A549 (cell line): ENCODE measurements around the gene SLC36A3. TPM values are rescaled to one million over a fixed set of nuclear protein-coding genes. Genes with fewer than 3 reads are reported as not detected.

Source experiments
- ATAC-seq, 2 experiments: fragments of 200-7000 bp in 1 of 2; fragments of >200 bp in 1 of 2; cut with Nextera tagmentation in 1 of 2; cut with Tn5 transposase in 1 of 2; 3 replicates each; pipeline versions ENCODE4 v1.8.0 to v1.9.1; 2018 to 2020; ENCODE audit warnings: mild to moderate bottlenecking in 1 of 2, moderate library complexity in 1 of 2
- CTCF ChIA-PET: fragments of 300-600 bp; sonication (Branson Sonifier 250); formaldehyde crosslinking; extraction: SDS; loops from one replicate; lab custom pipeline; 2021; ENCODE audit warnings: antibody characterized with exemption, inconsistent platforms; lab: Yijun Ruan, JAX
- POLR2A ChIA-PET: fragments of 350-600 bp; formaldehyde crosslinking; extraction: SDS; loops from one replicate; lab custom pipeline; 2021; ENCODE audit warnings: antibody characterized with exemption, inconsistent platforms; lab: Yijun Ruan, JAX
- DNase-seq, 2 experiments: peaks; one replicate each; pipeline versions ENCODE4 v3.0.0 to v3.0.0-alpha.2; 2011 to 2016; ENCODE audit warnings: low read depth in 1 of 2, low spot score in 1 of 2
- FAIRE-seq: peaks from 2 replicates; lab custom pipeline; 2011; peaks lifted over from hg19 to GRCh38; lab: Jason Lieb, UNC
- H3K27ac ChIP-seq, 2 experiments: fragments of >200 bp; sonication (Bioruptor Twin); formaldehyde crosslinking; 3 replicates each; pipeline ENCODE4 v1.5.1; 2016 to 2017
- H3K4me1 ChIP-seq: fragments of >200 bp; sonication (Bioruptor Twin); formaldehyde crosslinking; 3 replicates; pipeline ENCODE4 v1.6.1; 2016
- H3K4me2 ChIP-seq: fragments of >200 bp; sonication (Bioruptor Twin); formaldehyde crosslinking; 3 replicates; pipeline ENCODE4 v1.6.1; 2016
- H3K4me3 ChIP-seq: fragments of >200 bp; sonication (Bioruptor Twin); formaldehyde crosslinking; 3 replicates; pipeline ENCODE4 v1.5.1; 2016
- H3K9me3 ChIP-seq: fragments of >200 bp; sonication (Bioruptor Twin); formaldehyde crosslinking; 3 replicates; pipeline ENCODE4 v1.6.1; 2016
- CEBPB ChIP-seq, 2 experiments: fragments of >200 bp in 1 of 2; sonication (Bioruptor Twin) in 1 of 2; formaldehyde crosslinking in 1 of 2; IDR thresholded peaks; 2 replicates each; pipeline ENCODE4 v1.6.1; 2012 to 2016
- ESRRA ChIP-seq: fragments of 150-350 bp; IDR thresholded peaks from 2 replicates; pipeline ENCODE4 v1.6.1; 2014; ENCODE audit warnings: mild to moderate bottlenecking, low read length, borderline replicate concordance
- FOSL2 ChIP-seq, 2 experiments: fragments of 450-650 bp in 1 of 2; fragments of >200 bp in 1 of 2; sonication (Bioruptor Twin) in 1 of 2; formaldehyde crosslinking; IDR thresholded peaks; 2 replicates each; pipeline versions ENCODE4 v1.5.0 to v1.6.1; 2016 to 2020; ENCODE audit warnings: mild to moderate bottlenecking in 1 of 2, moderate library complexity in 1 of 2
- HOXA7 ChIP-seq: fragments of 250-450 bp; sonication (Bioruptor Pico); IDR thresholded peaks from 2 replicates; pipeline ENCODE4 v1.5.0; 2020; ENCODE audit warnings: mild to moderate bottlenecking, moderate library complexity
- HOXB5 ChIP-seq: fragments of 250-450 bp; sonication (Bioruptor Pico); IDR thresholded peaks from 2 replicates; pipeline ENCODE4 v1.5.0; 2020; ENCODE audit warnings: mild to moderate bottlenecking, moderate library complexity
- JUN ChIP-seq, 2 experiments: fragments of >200 bp; sonication (Bioruptor Twin); formaldehyde crosslinking; IDR thresholded peaks; 2 replicates in 1 of 2; 3 replicates in 1 of 2; pipeline ENCODE4 v1.6.1; 2016 to 2017
- KDM5A ChIP-seq: fragments of 200-600 bp; sonication (generic); IDR thresholded peaks from 2 replicates; pipeline ENCODE4 v1.6.1; 2016; ENCODE audit warnings: antibody characterized with exemption, mild to moderate bottlenecking
- MAFK ChIP-seq: fragments of 450-650 bp; IDR thresholded peaks from 2 replicates; pipeline ENCODE4 v1.6.1; 2014; ENCODE audit not compliant: partially characterized antibody
- MYC ChIP-seq: IDR thresholded peaks from 2 replicates; pipeline ENCODE4 v1.6.1; 2012; ENCODE audit warnings: mild to moderate bottlenecking, inconsistent platforms, low read length, improper control_type of control experiment, borderline replicate concordance
- NFE2L2 ChIP-seq: fragments of 150-350 bp; conservative IDR thresholded peaks from 2 replicates; pipeline ENCODE4 v1.6.1; 2014; ENCODE audit warnings: low read length
- SREBF2 ChIP-seq: fragments of 450-650 bp; IDR thresholded peaks from 2 replicates; pipeline ENCODE4 v1.6.1; 2014; ENCODE audit warnings: mild to moderate bottlenecking, moderate library complexity
- WGBS: methylation state at CpG from one replicate; pipeline ENCODE4 v1.1.6; 2017; ENCODE audit errors: missing lambda C conversion rate; 5-methylcytosine and 5-hydroxymethylcytosine counted together
- polyA plus RNA-seq, 4 experiments: library from polyadenylated mRNA; depleted of rRNA in 3 of 4; stranded (reverse); fragments of >200 nt; fragmentation: RNase III in 1 of 4; extraction: RNeasy Plus Mini Kit Qiagen cat#74134 plus additional on column Dnase treatment in 1 of 4; gene quantifications; 2 replicates in 3 of 4; 3 replicates in 1 of 4; pipeline ENCODE4 v1.2.3, GENCODE V29; 2011 to 2017
- TF ChIP-seq, protein P1 (sequence below): fragments of 250-450 bp; sonication (Bioruptor Pico); IDR thresholded peaks from 2 replicates; pipeline ENCODE4 v1.5.0; 2021; ENCODE audit warnings: mild to moderate bottlenecking, moderate library complexity, borderline replicate concordance
- TF ChIP-seq, protein P2 (sequence below): fragments of 150-350 bp; IDR thresholded peaks from 2 replicates; pipeline ENCODE4 v1.6.1; 2014; ENCODE audit warnings: low read depth, mild to moderate bottlenecking, low read length
- TF ChIP-seq, protein P3 (sequence below): fragments of >200 bp; sonication (Bioruptor Twin); formaldehyde crosslinking; IDR thresholded peaks from 3 replicates; pipeline ENCODE4 v1.5.1; 2016

The SLC36A3 gene
- polyA plus RNA-seq, 2 of the 4 experiments (the other 2 are of a cell fraction), result not detected

DNA sequence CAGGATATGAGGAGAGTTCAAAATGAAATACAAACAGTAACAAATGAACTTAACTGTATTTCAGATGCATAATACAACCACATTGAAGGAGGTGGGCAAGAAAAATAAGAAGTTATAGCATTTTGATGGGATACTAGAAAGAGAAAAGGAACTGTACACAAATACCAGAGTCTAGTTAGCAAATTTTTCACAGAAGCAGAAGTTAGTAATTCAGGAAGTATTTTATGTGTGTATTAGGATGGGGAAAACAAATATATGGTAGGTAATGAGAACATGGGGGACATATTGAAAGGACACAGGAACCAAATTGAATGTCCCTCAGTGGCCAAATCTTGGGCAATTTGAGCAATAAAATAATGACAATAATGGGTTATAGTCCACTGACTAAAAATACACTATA, 32.2 kb downstream of the SLC36A3 start:
- ChIA-PET POLR2A (no interaction called here), CTCF (interaction anchor here (1.1 kb wide), 1 partner anchor 12 kb away, joined by 3 read pairs; no protein-coding TSS in a partner anchor)
- DNase-seq (no peak), FAIRE-seq (no peak), ATAC-seq (no peak)
- TF ChIP-seq CEBPB (IDR thresholded peaks at IDR 0.05) (no peak), KDM5A (no peak), MYC (no peak), ESRRA (no peak), NFE2L2 (no peak), HOXB5 (CRISPR knock-in tag) (no peak), JUN (IDR thresholded peaks at IDR 0.05) (no peak)
- TF ChIP-seq, protein P1, sequence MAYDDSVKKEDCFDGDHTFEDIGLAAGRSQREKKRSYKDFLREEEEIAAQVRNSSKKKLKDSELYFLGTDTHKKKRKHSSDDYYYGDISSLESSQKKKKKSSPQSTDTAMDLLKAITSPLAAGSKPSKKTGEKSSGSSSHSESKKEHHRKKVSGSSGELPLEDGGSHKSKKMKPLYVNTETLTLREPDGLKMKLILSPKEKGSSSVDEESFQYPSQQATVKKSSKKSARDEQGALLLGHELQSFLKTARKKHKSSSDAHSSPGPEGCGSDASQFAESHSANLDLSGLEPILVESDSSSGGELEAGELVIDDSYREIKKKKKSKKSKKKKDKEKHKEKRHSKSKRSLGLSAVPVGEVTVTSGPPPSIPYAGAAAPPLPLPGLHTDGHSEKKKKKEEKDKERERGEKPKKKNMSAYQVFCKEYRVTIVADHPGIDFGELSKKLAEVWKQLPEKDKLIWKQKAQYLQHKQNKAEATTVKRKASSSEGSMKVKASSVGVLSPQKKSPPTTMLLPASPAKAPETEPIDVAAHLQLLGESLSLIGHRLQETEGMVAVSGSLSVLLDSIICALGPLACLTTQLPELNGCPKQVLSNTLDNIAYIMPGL, result no peak
- TF ChIP-seq, protein P2, sequence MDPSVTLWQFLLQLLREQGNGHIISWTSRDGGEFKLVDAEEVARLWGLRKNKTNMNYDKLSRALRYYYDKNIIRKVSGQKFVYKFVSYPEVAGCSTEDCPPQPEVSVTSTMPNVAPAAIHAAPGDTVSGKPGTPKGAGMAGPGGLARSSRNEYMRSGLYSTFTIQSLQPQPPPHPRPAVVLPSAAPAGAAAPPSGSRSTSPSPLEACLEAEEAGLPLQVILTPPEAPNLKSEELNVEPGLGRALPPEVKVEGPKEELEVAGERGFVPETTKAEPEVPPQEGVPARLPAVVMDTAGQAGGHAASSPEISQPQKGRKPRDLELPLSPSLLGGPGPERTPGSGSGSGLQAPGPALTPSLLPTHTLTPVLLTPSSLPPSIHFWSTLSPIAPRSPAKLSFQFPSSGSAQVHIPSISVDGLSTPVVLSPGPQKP, result no peak
- TF ChIP-seq, protein P3, sequence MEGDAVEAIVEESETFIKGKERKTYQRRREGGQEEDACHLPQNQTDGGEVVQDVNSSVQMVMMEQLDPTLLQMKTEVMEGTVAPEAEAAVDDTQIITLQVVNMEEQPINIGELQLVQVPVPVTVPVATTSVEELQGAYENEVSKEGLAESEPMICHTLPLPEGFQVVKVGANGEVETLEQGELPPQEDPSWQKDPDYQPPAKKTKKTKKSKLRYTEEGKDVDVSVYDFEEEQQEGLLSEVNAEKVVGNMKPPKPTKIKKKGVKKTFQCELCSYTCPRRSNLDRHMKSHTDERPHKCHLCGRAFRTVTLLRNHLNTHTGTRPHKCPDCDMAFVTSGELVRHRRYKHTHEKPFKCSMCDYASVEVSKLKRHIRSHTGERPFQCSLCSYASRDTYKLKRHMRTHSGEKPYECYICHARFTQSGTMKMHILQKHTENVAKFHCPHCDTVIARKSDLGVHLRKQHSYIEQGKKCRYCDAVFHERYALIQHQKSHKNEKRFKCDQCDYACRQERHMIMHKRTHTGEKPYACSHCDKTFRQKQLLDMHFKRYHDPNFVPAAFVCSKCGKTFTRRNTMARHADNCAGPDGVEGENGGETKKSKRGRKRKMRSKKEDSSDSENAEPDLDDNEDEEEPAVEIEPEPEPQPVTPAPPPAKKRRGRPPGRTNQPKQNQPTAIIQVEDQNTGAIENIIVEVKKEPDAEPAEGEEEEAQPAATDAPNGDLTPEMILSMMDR, result no peak
- Histone ChIP-seq H3K4me1 (no peaks in the 10 kb centered on the region), H3K4me3 (no peak overlapping the region), H3K4me2 (no peak overlapping the region), H3K9me3 (no peaks in the 10 kb centered on the region), H3K27ac (no peak overlapping the region)

DNA sequence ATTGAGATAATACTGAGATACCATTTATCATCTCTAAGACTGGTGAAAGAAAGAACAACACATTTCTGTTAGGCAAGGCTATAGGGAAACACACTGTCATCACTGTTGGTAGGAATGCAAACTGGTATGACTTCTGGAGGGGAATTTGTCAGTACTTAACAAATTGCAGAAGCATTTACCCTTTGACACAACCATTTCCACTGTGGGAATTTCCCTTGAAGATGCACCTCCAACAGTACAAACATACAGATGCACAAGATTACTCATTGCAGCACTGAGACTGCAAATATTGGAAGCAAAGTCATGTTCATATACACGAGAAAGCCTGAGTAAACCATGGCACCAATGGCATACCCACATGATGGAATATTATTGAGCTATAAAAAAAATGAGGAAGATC, 33.0 kb downstream of the SLC36A3 start:
- FAIRE-seq (no peak), ATAC-seq (peak in 1 of 2 experiments; percentile 65; a peak in 3 of 6 replicates)
- H3K27ac ChIP-seq, result no peak overlapping the region
- no peak overlapping the region for H3K4me2 ChIP-seq
- CTCF ChIA-PET, result interaction anchor here (1.1 kb wide), 1 partner anchor 12 kb away, joined by 3 read pairs; no protein-coding TSS in a partner anchor
- no peak overlapping the region for H3K4me3 ChIP-seq
- POLR2A ChIA-PET, result no interaction called here
- H3K9me3 ChIP-seq, result no peaks in the 10 kb centered on the region
- TF ChIP-seq FOSL2 (IDR thresholded peaks at IDR 0.05) (no peak), FOSL2 (CRISPR knock-in tag; IDR thresholded peaks at IDR 0.05) (peak; percentile 10; the same call in 1 of the 2 replicates), SREBF2 (no peak), JUN (IDR thresholded peaks at IDR 0.05) (no peak), MAFK (no peak), HOXA7 (CRISPR knock-in tag) (no peak), NFE2L2 (no peak)
- TF ChIP-seq, protein P3, result no peak
- TF ChIP-seq, protein P1, result no peak
- TF ChIP-seq, all 56 proteins: peak for 1
- no peaks in the 10 kb centered on the region for H3K4me1 ChIP-seq
- 4% methylated on average over 1 of the region's 1 CpG for WGBS
- peak; percentile 21 to 35 for DNase-seq
